Prostate gland (tissue), 2 donors: ENCODE results near the gene GEMIN2. TPM values are rescaled to one million over a fixed set of nuclear protein-coding genes. Genes with fewer than 3 reads are reported as not detected.
"Not testable (repeated sequence)": the region's sequence is repeated elsewhere in the genome, so short reads cannot be mapped to it uniquely, and the experiment has no call there.

Source experiments
- DNase-seq: peaks from one replicate; pipeline ENCODE4 v3.0.0-alpha.2; 2019; ENCODE audit warnings: low spot score
- H3K27ac ChIP-seq, 2 donors: fragments of 200-600 bp; sonication (generic); 2 replicates each; pipeline ENCODE4 v1.5.1; 2017 to 2019
- H3K27me3 ChIP-seq: fragments of 200-600 bp; sonication (generic); replicated peaks from 2 replicates; pipeline ENCODE4 v1.5.1; 2019; ENCODE audit not compliant: insufficient read depth
- H3K36me3 ChIP-seq, 2 donors: fragments of 200-600 bp; sonication (generic); 1 replicate in 1 of 2; 2 replicates in 1 of 2; pipeline versions ENCODE4 v1.5.1 to v1.8.1; 2017 to 2019
- H3K4me1 ChIP-seq: fragments of 200-600 bp; sonication (generic); replicated peaks from 2 replicates; pipeline ENCODE4 v1.5.1; 2019
- H3K4me3 ChIP-seq, 2 donors: fragments of 200-600 bp; sonication (generic); 2 replicates each; pipeline ENCODE4 v1.5.1; 2017 to 2019
- H3K9me3 ChIP-seq: fragments of 200-600 bp; sonication (generic); 2 replicates; pipeline ENCODE4 v1.5.1; 2017
- CTCF ChIP-seq, 4 experiments: fragments of 200-600 bp in 2 of 4; fragments of 450-650 bp in 2 of 4; sonication (generic) in 2 of 4; IDR thresholded peaks; 1 replicate in 3 of 4; 2 replicates in 1 of 4; pipeline ENCODE4 v1.5.1; 2016 to 2019; ENCODE audit warnings: antibody characterized with exemption in 4 of 4, mild to moderate bottlenecking in 2 of 4, moderate library complexity in 2 of 4
- POLR2A ChIP-seq: fragments of 450-650 bp; IDR thresholded peaks from one replicate; pipeline ENCODE4 v1.6.1; 2016; ENCODE audit warnings: antibody characterized with exemption, mild to moderate bottlenecking
- POLR2AphosphoS5 ChIP-seq: sonication (generic); formaldehyde crosslinking; IDR thresholded peaks from one replicate; pipeline ENCODE4 v1.6.1; 2017; ENCODE audit warnings: antibody characterized with exemption
- WGBS: methylation state at CpG from one replicate; pipeline ENCODE4 v1.1.5; 2018; 5-methylcytosine and 5-hydroxymethylcytosine counted together
- intact Hi-C: fragments of 100-400 bp; cut with DNase I; formaldehyde crosslinking; loops from one replicate; pipeline ENCODE4 v1.14.2; 2022
- total RNA-seq, 2 donors: library from RNA; depleted of rRNA; stranded (reverse); fragments of >200 nt; gene quantifications; one replicate each; pipeline ENCODE4 v1.1.0, GENCODE V29; 2016

The GEMIN2 gene
- total RNA-seq, 2 donors from 2014 or later, result 13.2 to 22.3 TPM

DNA sequence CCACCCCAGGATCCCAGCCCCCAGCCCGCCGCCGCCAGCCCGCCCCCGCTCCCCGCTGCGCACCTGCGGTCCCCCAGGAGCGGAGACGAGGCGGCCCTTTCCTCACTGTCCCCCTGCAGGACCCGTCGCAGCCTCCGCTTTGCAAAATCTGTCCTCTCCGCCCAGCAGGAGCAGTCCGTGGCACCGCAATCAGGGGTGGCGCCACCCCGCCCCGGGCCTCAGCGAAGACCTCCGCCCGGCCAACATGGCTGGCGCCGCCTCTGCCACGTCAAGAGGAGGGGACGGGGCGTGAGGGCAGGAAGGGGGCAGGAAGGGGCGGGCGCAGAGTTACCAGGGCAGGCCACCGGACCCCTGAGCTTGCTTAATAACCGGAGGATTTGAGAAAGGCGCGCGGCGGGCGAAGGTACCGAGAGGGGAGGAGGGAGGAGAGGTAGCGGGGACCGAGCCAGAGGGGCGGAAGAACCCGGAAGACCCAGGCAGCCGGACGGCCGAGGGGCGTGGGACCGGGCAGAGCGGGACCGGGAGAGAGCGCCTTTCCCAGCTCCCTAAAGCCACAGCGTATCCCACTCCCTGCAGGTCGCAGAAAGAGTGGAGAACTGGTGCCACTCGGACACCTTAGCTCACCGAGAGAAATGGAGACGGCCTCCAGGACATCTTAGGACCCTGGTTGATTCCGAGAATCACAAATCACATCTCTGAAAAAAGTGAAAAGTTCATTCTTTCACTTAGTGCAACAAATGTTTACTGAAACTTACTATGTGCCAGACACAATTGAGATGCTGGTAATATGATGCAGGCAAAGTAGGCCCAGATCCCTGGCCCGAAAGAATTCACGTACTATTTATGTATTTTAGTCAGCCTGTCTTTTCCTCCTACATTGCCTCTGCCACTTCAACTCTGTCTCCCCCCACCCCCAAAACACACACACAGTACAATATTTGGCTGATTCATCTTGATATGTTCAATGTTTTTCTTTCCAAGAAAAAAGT lies 10.9 kb upstream of the GEMIN2 start, which contains the start of gene SEC23A:
TSS of gene SEC23A (minus strand) at position 267 of the 989 bp plus-strand sequence. CDS start 7,117 bp downstream, outside the sequence.
- Histone ChIP-seq H3K9me3 (no peaks in the 10 kb centered on the region), H3K4me3 (peak within 1 kb of the TSS; percentile 75 to 96), H3K27ac (peak within 1 kb of the TSS; percentile 97 to 98), H3K4me1 (no peaks in the 10 kb centered on the region), H3K27me3 (no peaks in the 10 kb centered on the region), H3K36me3 (no peaks in the 10 kb centered on the region)
- WGBS, result under 1% methylated on average over 54 of the region's 58 CpGs
- TF ChIP-seq POLR2AphosphoS5, result peak; percentile 88
- peak; percentile 87 for TF ChIP-seq POLR2A
- TF ChIP-seq CTCF (IDR thresholded peaks at IDR 0.05), result no peak
- intact Hi-C loops, result loop anchor here (5.0 kb wide), 3 partner anchors 69 to 329 kb away; partner anchors contain the start of genes FBXO33 and TRAPPC6B
- DNase-seq, result peak; percentile 86

GRCh38 chr14:39104078-39104801 lies 9.9 kb upstream of the GEMIN2 start:
- not testable (repeated sequence) for H3K36me3 ChIP-seq, DNase-seq, H3K4me1 ChIP-seq, H3K9me3 ChIP-seq, H3K27me3 ChIP-seq
- Histone ChIP-seq H3K27ac (peak overlapping the region; percentile 97 to 98), H3K4me3 (peak overlapping the region; percentile 75 to 96)
- 83% methylated on average over 17 of the region's 17 CpGs for WGBS
- intact Hi-C loops, result loop anchor here (5.0 kb wide), 3 partner anchors 68 to 328 kb away; partner anchors contain the start of genes FBXO33 and TRAPPC6B

DNA sequence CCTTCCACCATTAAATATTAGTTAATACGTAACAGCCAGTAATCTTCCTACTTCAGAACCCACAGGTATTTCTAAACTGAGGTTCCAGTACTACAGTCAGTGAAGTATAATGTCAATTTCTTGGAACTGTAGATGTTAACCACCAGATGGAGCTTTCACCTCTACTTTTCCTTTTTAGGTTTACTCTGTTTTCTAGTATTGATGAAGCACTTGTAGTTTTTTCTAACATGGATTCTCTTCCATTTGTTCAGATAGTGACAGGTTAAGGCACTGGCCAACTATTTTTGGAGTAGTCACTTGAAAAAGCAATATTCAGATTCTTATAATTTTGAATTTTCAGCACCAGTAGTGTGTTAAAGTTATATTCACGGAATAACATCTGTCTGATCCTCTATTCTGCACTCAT lies 6.5 kb upstream of the GEMIN2 start:
- H3K9me3 ChIP-seq, result no peaks in the 10 kb centered on the region
- intact Hi-C loops, result loop anchor here (2.0 kb wide), 1 partner anchor 259 kb away; no protein-coding TSS in a partner anchor
- no peak for DNase-seq

DNA sequence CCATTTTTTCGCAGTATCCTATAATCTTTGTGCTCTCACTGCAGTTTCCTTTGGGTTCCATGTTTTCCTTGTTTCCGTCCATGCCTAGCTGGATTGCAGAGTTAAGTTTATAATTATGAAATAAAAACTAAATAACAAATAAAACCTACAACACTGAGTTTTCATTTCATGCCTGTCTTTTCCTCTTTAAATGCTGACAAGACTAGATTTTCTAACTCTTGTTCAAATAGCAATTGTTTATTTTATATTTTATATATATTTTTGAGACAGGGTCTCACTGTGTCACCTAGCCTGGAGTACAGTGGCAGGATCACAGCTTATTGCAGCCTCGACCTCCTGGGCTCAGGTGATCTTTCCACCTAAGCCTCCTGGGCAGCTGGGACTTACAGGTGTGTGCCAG lies 5.3 kb upstream of the GEMIN2 start:
- no peaks in the 10 kb centered on the region for H3K9me3 ChIP-seq
- H3K4me3 ChIP-seq, result no peak overlapping the region
- no peaks in the 10 kb centered on the region for H3K36me3 ChIP-seq
- no peaks in the 10 kb centered on the region for H3K27me3 ChIP-seq
- TF ChIP-seq POLR2A (no peak), CTCF (IDR thresholded peaks at IDR 0.05) (no peak), POLR2AphosphoS5 (no peak)
- no peak overlapping the region for H3K27ac ChIP-seq
- no peak for DNase-seq
- intact Hi-C loops, result no loop called here
- no peaks in the 10 kb centered on the region for H3K4me1 ChIP-seq
- WGBS, result 89% methylated on average over 3 of the region's 3 CpGs

More for the DNA sequence above, 6.5 kb upstream of the GEMIN2 start:
- no peak overlapping the region for H3K4me3 ChIP-seq
- H3K4me1 ChIP-seq, result no peaks in the 10 kb centered on the region
- H3K27me3 ChIP-seq, result no peaks in the 10 kb centered on the region
- 67% methylated on average over 2 of the region's 2 CpGs for WGBS
- H3K27ac ChIP-seq, result no peak overlapping the region
- no peak for TF ChIP-seq POLR2A
- TF ChIP-seq CTCF (IDR thresholded peaks at IDR 0.05), result peak in 3 of 4 experiments; percentile 38 to 61 (median 58)
- no peaks in the 10 kb centered on the region for H3K36me3 ChIP-seq
